Mammary epithelial cell (primary cell): ENCODE data around the gene METTL4.

Experiments
- EZH2 ChIP-seq: IDR thresholded peaks from 2 replicates; pipeline ENCODE4 v1.6.1; 2012; ENCODE audit warnings: low read length, inconsistent platforms, borderline replicate concordance
- TF ChIP-seq, protein P1 (sequence below), 2 donors: IDR thresholded peaks in 1 of 2; conservative IDR thresholded peaks in 1 of 2; 2 replicates each; pipeline ENCODE4 v1.5.1; 2011 to 2012; ENCODE audit warnings: inconsistent platforms in 2 of 2, low read length in 2 of 2, mild to moderate bottlenecking in 2 of 2, control low read depth in 1 of 2, low read depth in 1 of 2; ENCODE audit not compliant: insufficient read depth in 1 of 2; ENCODE audit errors: extremely low read depth in 1 of 2

DNA sequence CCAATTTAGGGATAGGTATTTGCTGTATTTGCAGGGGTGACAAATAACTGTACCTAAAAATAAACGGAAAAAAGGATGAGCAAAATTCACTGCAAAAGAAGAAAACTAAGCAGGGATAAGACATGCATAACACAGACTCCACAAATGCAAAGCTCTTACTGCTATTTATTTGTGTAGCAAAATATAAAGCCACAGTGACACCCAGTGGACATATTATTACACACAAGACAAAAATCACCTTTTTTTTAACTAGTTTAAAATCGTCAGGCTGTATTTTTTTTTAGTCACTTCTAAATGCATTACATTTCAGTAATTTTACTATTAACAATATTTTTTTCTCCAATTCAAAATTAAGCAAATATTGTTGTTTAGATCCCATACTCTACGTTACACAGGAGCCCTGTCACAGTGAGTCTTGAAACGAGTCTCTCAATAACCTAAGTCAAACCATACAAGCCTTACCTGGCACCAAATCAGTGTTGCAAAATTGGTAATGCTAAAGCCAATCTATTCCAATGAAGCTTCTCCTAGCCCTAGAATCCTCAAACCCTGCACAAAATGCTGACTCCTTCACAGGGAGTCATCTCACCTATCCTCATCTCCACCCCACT lies 23.7 kb downstream of the METTL4 start:
- no peak for TF ChIP-seq EZH2
- TF ChIP-seq, protein P1, sequence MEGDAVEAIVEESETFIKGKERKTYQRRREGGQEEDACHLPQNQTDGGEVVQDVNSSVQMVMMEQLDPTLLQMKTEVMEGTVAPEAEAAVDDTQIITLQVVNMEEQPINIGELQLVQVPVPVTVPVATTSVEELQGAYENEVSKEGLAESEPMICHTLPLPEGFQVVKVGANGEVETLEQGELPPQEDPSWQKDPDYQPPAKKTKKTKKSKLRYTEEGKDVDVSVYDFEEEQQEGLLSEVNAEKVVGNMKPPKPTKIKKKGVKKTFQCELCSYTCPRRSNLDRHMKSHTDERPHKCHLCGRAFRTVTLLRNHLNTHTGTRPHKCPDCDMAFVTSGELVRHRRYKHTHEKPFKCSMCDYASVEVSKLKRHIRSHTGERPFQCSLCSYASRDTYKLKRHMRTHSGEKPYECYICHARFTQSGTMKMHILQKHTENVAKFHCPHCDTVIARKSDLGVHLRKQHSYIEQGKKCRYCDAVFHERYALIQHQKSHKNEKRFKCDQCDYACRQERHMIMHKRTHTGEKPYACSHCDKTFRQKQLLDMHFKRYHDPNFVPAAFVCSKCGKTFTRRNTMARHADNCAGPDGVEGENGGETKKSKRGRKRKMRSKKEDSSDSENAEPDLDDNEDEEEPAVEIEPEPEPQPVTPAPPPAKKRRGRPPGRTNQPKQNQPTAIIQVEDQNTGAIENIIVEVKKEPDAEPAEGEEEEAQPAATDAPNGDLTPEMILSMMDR (conservative IDR thresholded peaks at IDR 0.05 in 1 of 2, IDR thresholded peaks at IDR 0.05 in 1 of 2; ENCODE audit: extremely low read depth in 1 of 2, insufficient read depth in 1 of 2, low read depth in 1 of 2, low read length in 2 of 2), result peak; percentile 39 to 42
